Lung (tissue), 12 donors: ENCODE data around the gene SLC10A7. TPM values are rescaled to one million over a fixed set of nuclear protein-coding genes. Genes with fewer than 3 reads are reported as not detected.
A peak's percentile ranks its signal among the peaks of the same experiment; 100 is the strongest.

Experiments used
- ATAC-seq: fragments of 200-7000 bp; cut with Tn5 transposase; one replicate; pipeline ENCODE4 v1.9.1; 2020; ENCODE audit warnings: moderate number of reproducible peaks; ENCODE audit not compliant: insufficient read depth, low FRiP score
- DNase-seq, 3 donors: peaks; one replicate each; pipeline ENCODE4 v3.0.0-alpha.2; 2013 to 2017
- H3K27ac ChIP-seq, 2 donors: one replicate each; pipeline ENCODE4 v1.5.1; 2013; ENCODE audit warnings: mild to moderate bottlenecking in 2 of 2, moderate library complexity in 2 of 2, control low read depth in 1 of 2, inconsistent platforms in 1 of 2, low read depth in 1 of 2, low read length in 1 of 2
- H3K27me3 ChIP-seq, 3 donors: one replicate each; pipeline ENCODE4 v1.5.1; 2013; ENCODE audit warnings: low read length in 2 of 3; ENCODE audit not compliant: control insufficient read depth in 3 of 3, insufficient read depth in 3 of 3
- H3K36me3 ChIP-seq, 4 donors: one replicate each; pipeline ENCODE4 v1.5.1; 2013; ENCODE audit warnings: low read length in 4 of 4, mild to moderate bottlenecking in 1 of 4, moderate library complexity in 1 of 4; ENCODE audit not compliant: control insufficient read depth in 4 of 4, insufficient read depth in 4 of 4
- H3K4me1 ChIP-seq, 5 donors: one replicate each; pipeline ENCODE4 v1.5.1; 2013; ENCODE audit warnings: low read length in 5 of 5, mild to moderate bottlenecking in 2 of 5, moderate library complexity in 1 of 5; ENCODE audit not compliant: control insufficient read depth in 5 of 5, insufficient read depth in 5 of 5
- H3K4me3 ChIP-seq: one replicate; pipeline ENCODE4 v1.5.1; 2013; ENCODE audit warnings: mild to moderate bottlenecking, control low read depth, moderate library complexity
- H3K9ac ChIP-seq, 2 donors: one replicate each; pipeline ENCODE4 v1.5.1; 2013; ENCODE audit warnings: low read length in 2 of 2, control low read depth in 1 of 2; ENCODE audit not compliant: insufficient read depth in 1 of 2
- H3K9me3 ChIP-seq, 4 donors: one replicate each; pipeline ENCODE4 v1.5.1; 2013; ENCODE audit warnings: low read length in 3 of 4, mild to moderate bottlenecking in 1 of 4, moderate library complexity in 1 of 4; ENCODE audit not compliant: control insufficient read depth in 4 of 4, insufficient read depth in 3 of 4
- WGBS, 2 donors: extraction: QIAGEN DNeasy Blood & Tissue Kit; methylation state at CpG; one replicate each; pipeline ENCODE4 v1.1.7; 2013; 5-methylcytosine and 5-hydroxymethylcytosine counted together
- polyA plus RNA-seq, 2 donors: library from polyadenylated mRNA; stranded (reverse); fragments of 200-250 nt; gene quantifications; one replicate each; pipeline ENCODE4 v1.2.1, GENCODE V29; 2013
- total RNA-seq, 2 donors: library from RNA; depleted of rRNA in 1 of 2; stranded (reverse); fragments of >200 nt in 1 of 2; gene quantifications; one replicate each; pipeline ENCODE4 v1.2.1, GENCODE V29; 2014 to 2021
- TF ChIP-seq, protein P1 (sequence below): IDR thresholded peaks from 2 replicates; pipeline ENCODE4 v1.5.1; 2012; ENCODE audit warnings: mild to moderate bottlenecking; ENCODE audit errors: control extremely low read depth, extremely low read depth
- donor health status: control.
- donor health status: control.
- donor health status: Bipolar disorder and iron deficiency.
- donor health status: healthy.
- donor health status: DM: yes; HTN: yes; CAD: no.

SLC10A7 gene
- total and polyA plus RNA-seq, 4 donors, result 3.2 to 33.4 (median 13.3) TPM

DNA sequence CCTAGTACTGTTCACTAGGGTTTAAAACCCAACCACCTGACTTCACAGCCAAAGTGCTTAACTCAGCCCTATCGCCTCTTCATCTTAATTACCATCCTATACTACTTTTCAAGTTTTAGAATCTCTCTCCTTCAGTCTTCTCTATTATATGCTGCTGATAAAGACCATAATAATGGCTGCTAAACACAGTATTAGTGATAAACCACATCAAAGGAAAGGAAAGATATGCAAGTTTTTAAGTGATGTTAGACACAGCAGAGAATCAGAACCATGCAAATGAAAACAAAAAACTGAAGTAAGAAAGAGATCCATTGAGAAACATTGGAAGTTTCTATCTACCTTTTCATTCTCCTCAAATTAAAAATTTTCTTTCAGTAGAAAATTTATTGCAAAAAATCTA, 206.6 kb downstream of the SLC10A7 start:
- no peaks in the 10 kb centered on the region for H3K36me3 ChIP-seq
- DNase-seq (no peak), ATAC-seq (no peak)
- H3K4me1 ChIP-seq, result no peaks in the 10 kb centered on the region
- H3K27me3 ChIP-seq, result no peaks in the 10 kb centered on the region
- H3K4me3 ChIP-seq, result no peak overlapping the region
- no peaks in the 10 kb centered on the region for H3K9me3 ChIP-seq
- H3K9ac ChIP-seq, result no peak overlapping the region
- TF ChIP-seq, protein P1, sequence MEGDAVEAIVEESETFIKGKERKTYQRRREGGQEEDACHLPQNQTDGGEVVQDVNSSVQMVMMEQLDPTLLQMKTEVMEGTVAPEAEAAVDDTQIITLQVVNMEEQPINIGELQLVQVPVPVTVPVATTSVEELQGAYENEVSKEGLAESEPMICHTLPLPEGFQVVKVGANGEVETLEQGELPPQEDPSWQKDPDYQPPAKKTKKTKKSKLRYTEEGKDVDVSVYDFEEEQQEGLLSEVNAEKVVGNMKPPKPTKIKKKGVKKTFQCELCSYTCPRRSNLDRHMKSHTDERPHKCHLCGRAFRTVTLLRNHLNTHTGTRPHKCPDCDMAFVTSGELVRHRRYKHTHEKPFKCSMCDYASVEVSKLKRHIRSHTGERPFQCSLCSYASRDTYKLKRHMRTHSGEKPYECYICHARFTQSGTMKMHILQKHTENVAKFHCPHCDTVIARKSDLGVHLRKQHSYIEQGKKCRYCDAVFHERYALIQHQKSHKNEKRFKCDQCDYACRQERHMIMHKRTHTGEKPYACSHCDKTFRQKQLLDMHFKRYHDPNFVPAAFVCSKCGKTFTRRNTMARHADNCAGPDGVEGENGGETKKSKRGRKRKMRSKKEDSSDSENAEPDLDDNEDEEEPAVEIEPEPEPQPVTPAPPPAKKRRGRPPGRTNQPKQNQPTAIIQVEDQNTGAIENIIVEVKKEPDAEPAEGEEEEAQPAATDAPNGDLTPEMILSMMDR, result no peak
- WGBS, 2 donors, result 100% methylated on average over 1 of the region's 1 CpG
- no peak overlapping the region for H3K27ac ChIP-seq

DNA sequence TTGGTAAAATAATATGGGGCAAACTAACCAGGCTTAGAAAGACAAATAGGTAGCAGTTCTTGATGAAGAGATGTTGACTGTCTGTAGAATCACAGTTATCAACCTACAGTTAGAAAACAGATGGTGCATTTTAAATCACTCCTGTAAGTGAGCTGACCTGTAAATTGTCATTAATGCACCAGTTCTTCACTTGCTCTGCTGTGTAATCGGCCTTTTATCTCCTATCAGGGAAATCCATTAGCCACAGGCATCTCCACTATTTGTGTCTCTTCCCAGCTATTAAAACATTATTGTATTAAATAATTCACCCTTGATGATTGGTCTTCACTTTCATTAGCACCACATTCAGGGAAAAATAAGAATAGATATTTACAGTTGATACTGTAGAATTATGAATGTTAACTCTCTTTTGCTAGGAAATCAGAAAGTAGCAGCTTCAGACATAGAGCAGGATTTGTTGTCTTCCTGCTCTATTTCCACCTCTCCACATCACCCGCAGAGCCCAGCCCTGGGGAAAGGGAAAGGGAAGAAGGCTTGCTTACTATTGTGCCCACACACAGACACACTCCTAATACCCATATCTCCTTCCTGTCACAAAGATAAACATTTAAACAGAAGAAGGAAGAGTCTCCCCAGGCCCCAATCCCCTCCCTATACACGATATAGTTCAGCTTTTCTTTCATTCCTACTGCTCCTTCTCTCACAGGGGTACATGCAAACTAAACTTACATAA, 210.3 kb downstream of the SLC10A7 start:
- no peak overlapping the region for H3K4me3 ChIP-seq
- H3K27ac ChIP-seq, result no peak overlapping the region
- no peaks in the 10 kb centered on the region for H3K27me3 ChIP-seq
- TF ChIP-seq, protein P1, result no peak
- no peak for ATAC-seq
- no peaks in the 10 kb centered on the region for H3K4me1 ChIP-seq
- H3K9ac ChIP-seq, result no peak overlapping the region
- no peaks in the 10 kb centered on the region for H3K36me3 ChIP-seq
- H3K9me3 ChIP-seq, result no peaks in the 10 kb centered on the region
- 62 to 75% methylated on average over 3 of the region's 3 CpGs for WGBS, 2 donors
- peak in 2 of 3 donors; percentile 2 to 7 for DNase-seq

DNA sequence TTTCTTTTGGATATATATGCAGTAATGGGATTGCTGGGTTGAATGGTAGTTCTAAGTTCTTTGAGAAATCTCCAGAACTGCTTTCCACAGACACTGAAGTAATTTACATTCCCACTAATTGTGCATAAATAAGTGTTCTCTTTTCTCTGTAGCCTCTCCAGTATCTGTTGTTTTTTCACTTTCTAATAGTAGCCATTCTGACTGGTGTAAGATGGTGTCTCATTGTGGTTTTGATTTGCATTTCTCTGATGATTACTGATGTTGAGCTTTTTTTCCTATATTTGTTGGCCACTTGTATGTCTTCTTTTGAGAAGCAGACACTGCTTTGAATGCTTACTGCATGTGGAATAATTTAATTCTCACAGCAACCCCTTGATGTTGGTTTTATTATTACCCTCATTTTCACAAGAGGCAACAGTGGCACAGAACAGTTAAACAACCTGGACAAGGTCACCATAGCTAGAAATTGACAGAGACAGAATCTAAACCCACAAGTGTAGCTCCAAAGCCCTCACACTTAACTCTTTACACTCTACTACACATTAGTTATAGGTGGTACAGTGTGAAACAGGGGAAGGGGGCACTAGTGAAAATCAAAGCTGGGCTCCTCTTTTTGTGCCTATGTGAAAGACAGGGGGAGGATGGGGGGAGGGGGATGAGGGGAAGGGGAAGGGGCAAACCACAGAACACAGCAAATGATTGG, 211.3 kb downstream of the SLC10A7 start:
- no peak overlapping the region for H3K9ac ChIP-seq
- DNase-seq, result no peak
- H3K9me3 ChIP-seq, result no peaks in the 10 kb centered on the region
- H3K4me1 ChIP-seq, result no peaks in the 10 kb centered on the region
- no peaks in the 10 kb centered on the region for H3K27me3 ChIP-seq
- no peak for ATAC-seq
- no peaks in the 10 kb centered on the region for H3K36me3 ChIP-seq
- no peak overlapping the region for H3K4me3 ChIP-seq
- TF ChIP-seq, protein P1, result no peak
- H3K27ac ChIP-seq, result no peak overlapping the region
